ENCODE data around the gene SMG6.

DNA sequence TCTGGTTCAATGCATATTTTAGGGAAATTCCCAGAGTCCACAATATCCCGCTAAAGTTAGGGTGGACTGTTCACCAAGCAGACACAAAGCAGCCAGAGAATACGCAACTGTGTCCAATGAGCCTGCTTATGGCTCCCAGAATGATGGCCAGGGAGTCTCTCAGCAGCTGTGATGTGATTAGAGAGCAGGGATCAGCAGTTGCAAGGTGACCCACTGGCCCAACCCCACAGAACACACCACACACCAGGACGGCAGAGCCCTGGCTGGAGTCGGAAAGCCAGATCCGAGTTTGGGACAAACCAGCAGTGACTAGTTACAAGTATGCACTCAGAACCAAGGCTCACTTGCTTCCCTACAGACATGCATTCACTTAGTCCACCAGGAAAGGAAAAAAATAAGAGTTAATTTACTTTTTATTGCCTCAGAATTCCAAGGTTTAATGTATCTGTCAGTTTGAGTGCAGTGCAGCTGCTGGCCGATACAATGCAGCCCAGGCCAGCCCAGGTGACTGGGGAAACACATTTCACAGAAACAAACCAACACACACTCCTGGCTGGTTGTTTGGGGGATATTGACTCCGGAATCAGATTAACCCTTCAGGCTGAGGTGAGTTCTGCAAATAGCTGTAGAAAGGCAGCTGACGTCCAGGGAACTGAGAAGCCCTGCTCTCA, 127.0 kb downstream of the SMG6 start:
- TF ChIP-seq, protein P1, sequence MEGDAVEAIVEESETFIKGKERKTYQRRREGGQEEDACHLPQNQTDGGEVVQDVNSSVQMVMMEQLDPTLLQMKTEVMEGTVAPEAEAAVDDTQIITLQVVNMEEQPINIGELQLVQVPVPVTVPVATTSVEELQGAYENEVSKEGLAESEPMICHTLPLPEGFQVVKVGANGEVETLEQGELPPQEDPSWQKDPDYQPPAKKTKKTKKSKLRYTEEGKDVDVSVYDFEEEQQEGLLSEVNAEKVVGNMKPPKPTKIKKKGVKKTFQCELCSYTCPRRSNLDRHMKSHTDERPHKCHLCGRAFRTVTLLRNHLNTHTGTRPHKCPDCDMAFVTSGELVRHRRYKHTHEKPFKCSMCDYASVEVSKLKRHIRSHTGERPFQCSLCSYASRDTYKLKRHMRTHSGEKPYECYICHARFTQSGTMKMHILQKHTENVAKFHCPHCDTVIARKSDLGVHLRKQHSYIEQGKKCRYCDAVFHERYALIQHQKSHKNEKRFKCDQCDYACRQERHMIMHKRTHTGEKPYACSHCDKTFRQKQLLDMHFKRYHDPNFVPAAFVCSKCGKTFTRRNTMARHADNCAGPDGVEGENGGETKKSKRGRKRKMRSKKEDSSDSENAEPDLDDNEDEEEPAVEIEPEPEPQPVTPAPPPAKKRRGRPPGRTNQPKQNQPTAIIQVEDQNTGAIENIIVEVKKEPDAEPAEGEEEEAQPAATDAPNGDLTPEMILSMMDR (IDR thresholded peaks at IDR 0.05; ENCODE audit: insufficient read depth, low read depth, low read length) = no peak
- no peak for TF ChIP-seq EZH2 (IDR thresholded peaks at IDR 0.05; ENCODE audit: insufficient read depth, low read length)

Data from astrocyte (in vitro differentiated cells and primary cell).